PC-3 (cell line): Measurements from ENCODE around the gene STRN4. TPM values are rescaled to one million over a fixed set of nuclear protein-coding genes. Genes with fewer than 3 reads are reported as not detected.

Experiments
- ATAC-seq: fragments of 200-7000 bp; cut with Tn5 transposase; 2 replicates; pipeline ENCODE4 v1.9.1; 2020; ENCODE audit warnings: mild to moderate bottlenecking, moderate library complexity
- BruUV-seq: library from RNA; stranded (reverse); fragments of 400-500 nt; replicated peaks from 2 replicates; lab custom pipeline; 2021; lab: Mats Ljungman, UMichigan
- CTCF ChIA-PET: fragments of 300-600 bp; sonication (Branson Sonifier 250); formaldehyde crosslinking; loops from one replicate; lab custom pipeline; 2022; ENCODE audit warnings: antibody characterized with exemption; lab: Charles Lee
- POLR2A ChIA-PET: fragments of 300-600 bp; sonication (Branson Sonifier 250); formaldehyde crosslinking; loops from one replicate; lab custom pipeline; 2022; ENCODE audit warnings: antibody characterized with exemption; ENCODE audit not compliant: unreplicated experiment; lab: Charles Lee
- DNase-seq: peaks from one replicate; pipeline ENCODE4 v3.0.0-alpha.2; 2015
- H2AFZ ChIP-seq: fragments of 300-600 bp; sonication (generic); 2 replicates; pipeline ENCODE4 v1.6.0; 2016; ENCODE audit warnings: antibody characterized with exemption, low read length
- H3F3A ChIP-seq: fragments of 300-600 bp; sonication (generic); one replicate; pipeline ENCODE4 v1.6.0; 2017; ENCODE audit warnings: antibody characterized with exemption, low read length, control low read depth, mild to moderate bottlenecking; ENCODE audit not compliant: unreplicated experiment
- H3K27ac ChIP-seq: fragments of 300-600 bp; sonication (generic); 2 replicates; pipeline ENCODE4 v1.5.1; 2016; ENCODE audit warnings: mild to moderate bottlenecking, low read length
- H3K27me3 ChIP-seq: fragments of 300-600 bp; sonication (generic); 2 replicates; pipeline ENCODE4 v1.6.1; 2016; ENCODE audit warnings: low read length, mixed read lengths
- H3K36me3 ChIP-seq: fragments of 300-600 bp; sonication (generic); 2 replicates; pipeline ENCODE4 v1.6.1; 2016; ENCODE audit warnings: low read depth, mixed run types, low read length, mixed read lengths
- H3K4me1 ChIP-seq: fragments of 300-600 bp; sonication (generic); 2 replicates; pipeline ENCODE4 v1.5.1; 2016; ENCODE audit warnings: low read length; ENCODE audit not compliant: insufficient read depth
- H3K4me2 ChIP-seq: fragments of 300-600 bp; sonication (generic); 2 replicates; pipeline ENCODE4 v1.6.0; 2016; ENCODE audit warnings: low read length
- H3K4me3 ChIP-seq: fragments of 300-600 bp; sonication (generic); 2 replicates; pipeline ENCODE4 v1.5.1; 2016; ENCODE audit warnings: mild to moderate bottlenecking, low read length, mixed read lengths
- H3K79me2 ChIP-seq: fragments of 300-600 bp; sonication (generic); 2 replicates; pipeline ENCODE4 v1.6.1; 2017; ENCODE audit warnings: low read length, mixed read lengths
- H3K9ac ChIP-seq: fragments of 300-600 bp; sonication (generic); 2 replicates; pipeline ENCODE4 v1.6.0; 2016; ENCODE audit warnings: mild to moderate bottlenecking, low read length
- H3K9me2 ChIP-seq: fragments of 300-600 bp; sonication (generic); replicated peaks from 2 replicates; pipeline ENCODE4 v1.6.1; 2016; ENCODE audit warnings: mixed run types, low read length, mixed read lengths
- H3K9me3 ChIP-seq: fragments of 300-600 bp; sonication (generic); 2 replicates; pipeline ENCODE4 v1.6.1; 2016; ENCODE audit warnings: low read length, mixed read lengths
- H4K20me1 ChIP-seq: fragments of 300-600 bp; sonication (generic); 2 replicates; pipeline ENCODE4 v1.6.1; 2016; ENCODE audit warnings: low read length, mixed read lengths
- CTCF ChIP-seq: fragments of 300-600 bp; sonication (generic); conservative IDR thresholded peaks from 2 replicates; pipeline ENCODE4 v1.5.1; 2017; ENCODE audit warnings: antibody characterized with exemption, low read depth, mild to moderate bottlenecking, low read length
- EZH2 ChIP-seq: fragments of 300-600 bp; sonication (generic); IDR thresholded peaks from one replicate; pipeline ENCODE4 v1.6.1; 2017; ENCODE audit warnings: antibody characterized with exemption, mild to moderate bottlenecking, low read length; ENCODE audit not compliant: unreplicated experiment
- EZH2phosphoT487 ChIP-seq: fragments of 300-600 bp; sonication (generic); IDR thresholded peaks from 2 replicates; pipeline ENCODE4 v1.6.1; 2018; ENCODE audit warnings: mild to moderate bottlenecking, antibody characterized with exemption, low read length, borderline replicate concordance
- intact Hi-C: fragments of 100-400 bp; cut with micrococcal nuclease; formaldehyde crosslinking; loops from 2 replicates; pipeline ENCODE4 v1.9.0; 2023
- total RNA-seq: library from RNA; depleted of rRNA; stranded (reverse); fragments of >200 nt; gene quantifications from 2 replicates; pipeline ENCODE4 v1.2.3, GENCODE V29; 2014

Gene STRN4
- total RNA-seq, 1 experiment from 2014 or later: 62.7 TPM

GRCh38 chr19:46710687-46711086 is 35.6 kb downstream of the STRN4 start:
- TF ChIP-seq EZH2phosphoT487 (no peak), CTCF (no peak), EZH2 (no peak)
- Histone ChIP-seq H3K4me3 (no peak overlapping the region), H3K9me2 (no peaks in the 10 kb centered on the region), H2AFZ (no peak overlapping the region), H3K36me3 (no peaks in the 10 kb centered on the region), H3K9ac (no peak overlapping the region), H4K20me1 (no peaks in the 10 kb centered on the region), H3K27ac (no peak overlapping the region), H3F3A (no peaks in the 10 kb centered on the region), H3K79me2 (peaks cover 13% of the 10 kb centered on the region), H3K4me1 (no peaks in the 10 kb centered on the region; the same call in 1 of the 2 replicates), H3K27me3 (no peaks in the 10 kb centered on the region), H3K9me3 (no peaks in the 10 kb centered on the region), H3K4me2 (no peak overlapping the region)
- CTCF ChIA-PET: no interaction called here
- intact Hi-C loops: no loop called here
- no peak for DNase-seq
- ATAC-seq: no peak
- BruUV-seq: no TSS peak
- POLR2A ChIA-PET: no interaction called here

GRCh38 chr19:46704379-46705076 is 41.7 kb downstream of the STRN4 start:
- DNase-seq (peak; percentile 57), ATAC-seq (no peak)
- ChIA-PET CTCF (interaction anchor here (0.8 kb wide), 1 partner anchor 151 kb away, joined by 3 read pairs; no protein-coding TSS in a partner anchor), POLR2A (no interaction called here)
- H3K4me1 ChIP-seq: no peaks in the 10 kb centered on the region
- H3K4me3 ChIP-seq: no peak overlapping the region
- no peaks in the 10 kb centered on the region for H3K9me3 ChIP-seq
- H3K79me2 ChIP-seq: no peaks in the 10 kb centered on the region
- peak; percentile 77 for TF ChIP-seq CTCF
- TF ChIP-seq EZH2: no peak
- no peak for TF ChIP-seq EZH2phosphoT487
- no peak overlapping the region for H3K27ac ChIP-seq
- peaks cover 11% of the 10 kb centered on the region; the same call in 1 of the 2 replicates for H3K36me3 ChIP-seq
- no TSS peak for BruUV-seq
- no peaks in the 10 kb centered on the region for H3F3A ChIP-seq
- H3K9ac ChIP-seq: no peak overlapping the region
- H3K9me2 ChIP-seq: no peaks in the 10 kb centered on the region
- H3K4me2 ChIP-seq: no peak overlapping the region
- H4K20me1 ChIP-seq: no peaks in the 10 kb centered on the region
- intact Hi-C loops: no loop called here
- no peaks in the 10 kb centered on the region for H3K27me3 ChIP-seq
- no peak overlapping the region for H2AFZ ChIP-seq

- POLR2A ChIA-PET: no interaction called here
- no TSS peak for BruUV-seq
Measured at GRCh38 chr19:46700704-46701103, 45.5 kb downstream of the STRN4 start.

More at GRCh38 chr19:46700704-46701103, 45.5 kb downstream of the STRN4 start:
- no peak for TF ChIP-seq EZH2
- no peak for TF ChIP-seq CTCF
- no peak for TF ChIP-seq EZH2phosphoT487
- intact Hi-C loops: no loop called here
- H4K20me1 ChIP-seq: no peaks in the 10 kb centered on the region
- H3K9ac ChIP-seq: no peak overlapping the region
- CTCF ChIA-PET: no interaction called here
- no peak overlapping the region for H3K4me2 ChIP-seq
- H3F3A ChIP-seq: no peaks in the 10 kb centered on the region
- no peak for ATAC-seq
- H3K9me3 ChIP-seq: no peaks in the 10 kb centered on the region
- H3K27me3 ChIP-seq: no peaks in the 10 kb centered on the region
- no peak overlapping the region for H3K27ac ChIP-seq
- no peaks in the 10 kb centered on the region for H3K9me2 ChIP-seq
- peaks cover 15% of the 10 kb centered on the region; the same call in 1 of the 2 replicates for H3K36me3 ChIP-seq
- H3K4me3 ChIP-seq: no peak overlapping the region
- H2AFZ ChIP-seq: no peak overlapping the region
- no peak for DNase-seq
- H3K79me2 ChIP-seq: no peaks in the 10 kb centered on the region
- H3K4me1 ChIP-seq: no peaks in the 10 kb centered on the region
